HFF-Myc (cell line): ENCODE results near the gene VAT1L.

ENCODE experiments used
- DNase-seq: peaks from one replicate; pipeline ENCODE4 v3.0.0-alpha.2; 2011; ENCODE audit warnings: low read depth; ENCODE audit errors: extremely low read depth
- H3K4me3 ChIP-seq: replicated peaks from 2 replicates; pipeline ENCODE4 v1.5.1; 2011; ENCODE audit warnings: low read depth, mild to moderate bottlenecking, control low read depth, low read length
- CTCF ChIP-seq: IDR thresholded peaks from 2 replicates; pipeline ENCODE4 v1.5.1; 2012; ENCODE audit warnings: mild to moderate bottlenecking, low read depth, low read length, control low read depth; ENCODE audit errors: missing control alignments

Gene VAT1L

GRCh38 chr16:77885571-77886295 is 97.4 kb downstream of the VAT1L start:
- no peak for DNase-seq
- TF ChIP-seq CTCF, result no peak
- no peak overlapping the region for H3K4me3 ChIP-seq

GRCh38 chr16:77888871-77889270 is 100.5 kb downstream of the VAT1L start:
- no peak for DNase-seq
- no peak for TF ChIP-seq CTCF

GRCh38 chr16:77890075-77890474 is 101.7 kb downstream of the VAT1L start:
- DNase-seq, result no peak
- H3K4me3 ChIP-seq, result no peak overlapping the region
- TF ChIP-seq CTCF, result no peak

More at GRCh38 chr16:77888871-77889270, 100.5 kb downstream of the VAT1L start:
- H3K4me3 ChIP-seq, result no peak overlapping the region

- DNase-seq, result no peak
- no peak for TF ChIP-seq CTCF
Observed at GRCh38 chr16:77894162-77894561, 105.8 kb downstream of the VAT1L start.

GRCh38 chr16:77895962-77896361 is 107.6 kb downstream of the VAT1L start:
- no peak for TF ChIP-seq CTCF

More at GRCh38 chr16:77894162-77894561, 105.8 kb downstream of the VAT1L start:
- no peak overlapping the region for H3K4me3 ChIP-seq

DNA sequence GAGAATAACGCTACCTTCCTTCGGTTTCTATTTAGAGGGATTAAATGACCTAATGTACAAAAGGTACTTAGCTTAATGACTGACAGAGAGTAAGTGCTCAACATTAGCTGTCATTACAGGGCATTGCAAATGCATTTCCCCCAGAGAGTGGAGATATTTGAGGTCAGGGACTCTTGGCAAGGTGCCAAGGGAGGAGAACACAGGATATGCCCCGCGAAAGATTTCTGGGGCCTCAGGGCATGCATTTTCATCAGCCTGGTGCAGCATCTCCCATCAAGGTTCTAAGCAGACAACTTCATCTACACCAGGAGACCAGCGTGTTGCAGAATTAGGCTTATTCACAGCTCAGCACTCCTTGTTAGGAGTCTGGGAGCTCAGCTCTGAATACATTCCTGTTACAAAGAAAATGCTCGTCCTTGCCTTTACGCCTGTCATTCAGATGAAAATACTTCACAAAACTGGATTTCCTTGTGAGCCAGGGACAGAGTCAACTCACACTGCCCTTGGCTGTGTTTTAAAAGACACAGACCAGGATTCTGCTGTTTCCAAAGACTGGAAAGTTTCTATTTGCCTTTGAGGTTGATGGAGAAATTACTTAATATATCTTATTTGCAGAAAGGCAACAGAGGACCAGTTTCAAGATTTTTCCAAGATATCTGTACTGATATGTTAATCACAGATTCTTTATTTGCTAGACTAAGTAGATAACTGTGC is 108.2 kb downstream of the VAT1L start:
- TF ChIP-seq CTCF, result no peak
- DNase-seq, result no peak

More at GRCh38 chr16:77895962-77896361, 107.6 kb downstream of the VAT1L start:
- DNase-seq, result no peak
- no peak overlapping the region for H3K4me3 ChIP-seq

More for the DNA sequence above, 108.2 kb downstream of the VAT1L start:
- H3K4me3 ChIP-seq, result no peak overlapping the region
